Activated T-helper 9 cell treated with anti-CD3 and anti-CD28 coated beads, Interleukin-2, amount 50 U/mL, for 16 hours (primary cell): ENCODE measurements around the gene ANKS3.

Experiments used
- DNase-seq: peaks from one replicate; pipeline ENCODE4 v3.0.0-alpha.2; 2020; ENCODE audit warnings: low read depth

The ANKS3 gene

DNA sequence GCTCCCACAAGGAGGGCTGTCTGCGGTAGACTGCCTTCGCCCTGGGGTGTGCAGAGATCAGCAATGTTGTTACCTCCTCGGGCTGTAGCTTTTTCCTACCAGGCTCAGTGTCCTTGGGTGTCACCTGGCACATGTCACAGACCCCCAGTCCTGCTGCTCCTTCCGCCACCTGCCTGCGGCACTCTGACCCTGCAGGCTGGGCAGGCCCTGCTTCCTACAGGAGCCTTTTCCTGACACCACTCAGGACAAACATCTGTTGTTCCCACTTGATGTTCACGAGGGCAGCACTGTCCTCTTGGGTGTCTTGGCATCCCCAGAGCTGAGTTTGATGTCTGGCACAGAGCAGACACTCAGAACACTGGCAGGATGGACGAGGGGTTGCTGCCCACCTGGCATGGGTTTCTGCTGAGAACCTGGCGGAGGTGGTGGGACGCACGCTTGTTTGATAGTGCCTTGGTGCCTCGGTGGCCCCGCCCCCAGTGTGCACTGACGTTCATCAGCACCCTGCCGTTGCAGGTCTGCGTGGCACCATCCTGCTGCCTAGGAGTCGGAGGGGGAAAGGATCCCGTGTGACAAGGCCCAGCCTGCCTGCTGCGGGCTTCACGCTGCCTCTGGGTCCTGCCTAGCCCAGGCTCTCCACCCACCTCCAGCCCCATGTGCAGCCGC lies 67.4 kb downstream of the ANKS3 start:
- no peak for DNase-seq

GRCh38 chr16:4664538-4665418 lies 69.3 kb downstream of the ANKS3 start:
- peak; percentile 30 for DNase-seq

GRCh38 chr16:4663777-4664465 lies 70.2 kb downstream of the ANKS3 start:
- no peak for DNase-seq

DNA sequence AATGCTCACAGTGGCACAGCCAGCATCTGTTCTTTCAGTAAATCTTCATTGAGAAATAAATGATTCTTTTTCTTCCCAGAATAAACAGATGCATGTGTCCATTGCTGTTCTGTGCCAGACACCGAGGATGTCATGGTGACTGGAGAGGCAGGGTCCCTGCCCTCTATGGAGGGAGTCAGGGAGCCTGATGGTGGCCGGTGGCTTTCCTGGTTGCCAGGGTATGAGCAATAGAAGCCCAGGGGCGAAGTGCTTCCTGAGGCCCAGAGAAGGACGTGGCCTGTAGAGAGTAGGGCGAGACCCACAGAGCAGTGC lies 70.7 kb downstream of the ANKS3 start:
- DNase-seq, result no peak

GRCh38 chr16:4661661-4662060 lies 72.4 kb downstream of the ANKS3 start:
- no peak for DNase-seq

DNA sequence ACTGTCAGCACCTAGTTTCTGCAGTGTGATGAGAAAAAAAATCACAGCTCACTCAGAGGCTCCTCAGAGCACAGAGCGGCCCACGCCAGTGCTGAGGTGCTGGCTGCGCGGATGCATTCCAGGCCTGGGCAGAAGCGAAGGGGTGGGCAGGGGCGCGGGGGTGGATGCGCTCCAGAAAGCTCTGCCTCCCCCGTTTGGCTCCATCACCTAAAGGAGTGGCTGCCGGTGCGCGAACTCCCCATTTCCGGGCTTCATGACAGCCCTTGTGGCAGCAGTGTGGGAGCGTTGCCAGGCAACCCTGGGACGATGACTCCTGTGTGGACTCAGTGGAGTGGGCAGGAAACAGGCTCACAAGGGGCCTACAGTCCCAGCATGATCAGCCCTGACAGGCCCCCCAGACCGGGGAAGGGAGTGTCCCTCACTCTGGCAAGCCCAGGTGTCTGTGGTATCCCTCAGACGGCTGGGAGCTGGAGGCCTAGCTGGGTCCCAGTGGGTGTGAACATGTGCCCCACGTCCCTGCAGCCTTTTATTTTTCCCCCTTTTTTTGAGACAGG lies 73.5 kb downstream of the ANKS3 start:
- DNase-seq, result peak; percentile 72

DNA sequence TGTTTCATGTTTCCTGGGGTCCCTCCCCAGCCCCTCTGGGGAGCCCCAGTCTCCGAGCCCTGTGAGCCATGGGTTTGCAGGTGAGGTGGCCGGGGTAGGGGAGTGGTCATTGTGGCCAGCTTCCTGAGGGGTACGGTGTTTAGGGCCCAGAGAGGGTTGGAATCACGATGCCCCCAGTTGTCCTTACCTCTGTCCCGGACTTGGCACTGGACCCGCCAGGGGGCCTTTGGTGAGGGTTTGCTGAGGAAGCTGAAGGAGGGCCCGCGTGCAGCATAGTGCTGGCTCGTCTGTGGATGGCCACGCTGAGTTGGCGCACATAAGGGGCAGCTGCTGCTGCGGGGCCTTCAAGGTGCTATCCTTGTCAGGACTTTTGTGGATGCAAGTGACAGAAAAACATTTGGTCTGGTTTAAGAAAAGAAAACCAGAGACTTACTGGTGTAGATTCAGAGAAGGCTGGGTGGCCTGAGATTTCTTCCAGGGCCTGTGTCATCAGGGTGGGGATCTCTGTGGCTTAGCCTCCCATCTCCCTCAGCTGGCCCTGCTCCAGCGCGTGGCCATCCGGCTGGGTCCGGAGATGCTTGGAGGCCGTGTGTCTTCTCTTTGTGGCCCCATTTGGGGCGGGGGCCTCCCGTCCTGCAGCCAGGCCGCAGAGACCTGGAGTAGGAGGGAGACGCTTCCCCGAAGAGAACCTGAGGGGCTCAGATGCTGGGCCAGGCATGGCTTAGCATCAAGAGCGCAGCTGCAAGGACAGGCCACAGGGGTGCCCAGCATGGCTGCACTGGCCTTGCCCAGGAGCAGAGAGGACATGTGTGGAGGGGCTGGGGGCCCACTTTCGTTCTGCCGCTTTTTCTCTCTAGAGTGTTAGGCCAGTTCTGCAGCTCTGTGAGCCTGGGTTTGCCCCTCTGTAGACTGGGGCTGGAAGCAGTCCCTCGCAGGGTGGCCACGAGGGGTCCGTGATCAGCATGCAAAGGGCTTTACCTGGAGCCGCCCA lies 74.4 kb downstream of the ANKS3 start:
- no peak for DNase-seq

GRCh38 chr16:4656695-4657686 lies 77.1 kb downstream of the ANKS3 start:
- DNase-seq, result no peak

DNA sequence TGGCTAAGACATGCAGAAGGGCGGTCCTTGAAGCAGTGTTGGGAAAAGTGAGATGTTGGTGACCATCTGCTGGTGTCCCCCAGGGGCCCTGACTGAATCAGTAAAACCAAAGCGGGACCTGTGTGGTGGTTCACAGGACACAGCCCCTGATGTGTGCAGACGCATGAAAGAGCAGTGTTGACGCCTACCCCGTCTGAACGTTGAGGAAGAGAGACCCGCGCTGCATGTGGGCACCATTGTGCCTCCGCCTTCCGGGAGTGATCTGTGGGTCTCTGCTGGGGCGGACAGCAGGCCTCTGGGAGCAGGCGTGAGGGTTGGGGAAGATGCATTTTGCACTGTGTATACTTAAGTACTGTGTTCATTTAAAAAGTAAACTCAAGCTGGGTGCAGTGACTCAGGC lies 77.8 kb downstream of the ANKS3 start:
- no peak for DNase-seq

DNA sequence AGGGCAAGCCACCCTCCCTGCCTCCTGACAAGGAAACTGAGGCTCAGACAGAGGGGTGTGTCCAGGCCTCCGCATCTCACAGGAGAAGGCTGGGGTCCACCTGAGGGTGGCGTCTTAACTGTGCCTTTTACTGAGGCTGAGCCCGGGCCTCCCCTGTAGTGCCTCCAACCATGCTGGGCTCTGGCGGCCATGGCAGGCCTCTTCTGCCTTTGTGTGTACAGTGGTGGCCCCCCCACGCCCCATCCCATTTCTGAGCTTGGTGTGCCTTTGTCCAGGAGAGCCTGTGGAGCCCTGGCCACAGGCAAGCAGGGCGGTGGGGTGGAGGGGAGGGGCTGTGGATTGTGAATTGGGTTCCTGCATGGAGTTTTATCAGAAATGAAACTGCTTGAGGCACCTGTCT lies 78.3 kb downstream of the ANKS3 start:
- no peak for DNase-seq

GRCh38 chr16:4654964-4655590 lies 79.0 kb downstream of the ANKS3 start:
- DNase-seq, result no peak

DNA sequence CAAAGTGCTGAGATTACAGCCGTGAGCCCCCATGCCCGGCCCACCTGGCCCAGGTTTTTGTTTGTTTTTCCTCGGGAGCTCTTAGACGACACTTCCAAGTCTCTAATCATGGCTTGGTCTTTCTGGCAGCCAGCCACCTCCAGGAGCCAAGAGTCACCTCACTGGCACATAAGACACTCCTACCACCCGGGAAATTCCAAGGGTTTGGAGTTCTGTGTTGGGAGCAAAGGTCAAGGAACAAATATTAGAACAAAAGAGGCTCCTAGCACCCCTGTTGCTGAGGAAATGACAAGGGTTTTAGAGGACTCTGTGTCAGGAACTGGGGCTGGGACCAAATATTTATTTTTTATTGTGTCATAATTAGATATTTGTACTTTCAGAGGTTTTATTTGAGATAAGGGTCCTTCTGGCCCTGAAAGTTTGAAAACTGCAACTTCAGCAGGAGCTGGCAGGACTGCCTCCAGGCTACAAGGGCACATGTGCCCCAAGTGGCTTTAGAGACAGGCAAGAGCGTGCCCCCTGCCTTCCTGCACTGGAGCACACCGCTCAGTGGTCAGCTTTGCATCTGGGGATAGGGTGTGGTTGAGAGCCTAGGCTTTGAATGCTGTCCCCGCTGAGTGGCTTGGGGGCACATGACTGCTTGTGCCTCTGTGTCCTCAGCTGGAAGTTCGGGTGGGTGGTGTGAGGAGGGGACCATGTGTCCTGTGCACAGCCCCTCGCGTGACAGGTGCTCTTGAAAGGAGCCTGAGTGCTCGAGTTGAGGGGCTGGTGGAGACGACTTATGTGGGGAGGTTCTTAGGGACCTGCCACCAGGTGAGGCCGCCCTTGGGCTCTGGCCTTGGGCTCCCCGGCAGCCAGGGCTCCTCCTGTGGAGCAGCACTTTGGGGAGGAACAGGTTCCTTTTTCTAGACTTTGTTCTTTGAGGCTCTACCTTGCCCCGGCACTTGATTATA lies 79.8 kb downstream of the ANKS3 start:
- no peak for DNase-seq

DNA sequence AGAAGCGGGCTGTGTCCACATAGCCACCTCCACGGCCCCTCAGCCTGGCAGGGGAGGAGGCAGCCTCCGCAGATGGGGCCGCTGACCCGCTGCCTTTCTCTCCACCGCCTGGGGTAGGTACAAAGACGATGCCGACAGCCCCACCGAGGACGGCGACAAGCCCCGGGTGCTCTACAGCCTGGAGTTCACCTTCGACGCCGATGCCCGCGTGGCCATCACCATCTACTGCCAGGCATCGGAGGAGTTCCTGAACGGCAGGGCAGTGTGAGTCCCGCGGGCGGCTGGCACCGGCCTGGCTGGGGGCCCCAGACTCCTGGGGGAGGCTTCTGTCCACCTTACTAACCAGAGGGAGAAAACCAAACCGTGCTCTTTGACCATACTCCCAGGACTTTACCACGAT lies 81.5 kb downstream of the ANKS3 start:
- no peak for DNase-seq

GRCh38 chr16:4651827-4652226 lies 82.2 kb downstream of the ANKS3 start:
- no peak for DNase-seq

DNA sequence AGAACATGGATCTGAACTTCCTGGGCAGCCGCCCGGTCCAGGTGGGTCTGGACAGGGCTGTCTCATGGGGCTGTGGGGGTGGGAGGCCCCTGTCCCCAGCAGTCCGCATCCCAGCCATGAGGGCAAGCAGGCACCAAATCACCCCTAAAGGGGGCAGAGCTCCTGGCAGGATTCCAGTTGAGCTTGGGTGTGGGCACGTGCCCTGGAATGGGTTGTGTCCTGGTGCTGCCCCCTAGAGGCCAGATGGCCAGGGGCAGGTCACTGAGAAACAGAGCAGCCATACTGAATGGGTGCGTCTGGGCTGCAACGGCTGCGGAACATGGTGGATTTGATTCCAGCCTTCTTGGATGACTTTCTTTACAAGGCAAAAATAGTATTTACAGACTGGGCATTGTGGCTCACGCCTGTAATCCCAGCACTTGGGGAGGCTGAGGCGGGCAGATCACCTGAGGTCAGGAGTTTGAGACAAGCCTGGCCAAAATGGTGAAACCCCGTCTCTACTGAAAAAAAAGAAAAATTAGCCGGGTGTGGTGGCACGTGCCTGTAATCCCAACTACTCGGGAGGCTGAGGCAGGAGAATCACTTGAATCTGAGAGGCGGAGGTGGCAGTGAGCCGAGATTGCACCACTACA lies 83.5 kb downstream of the ANKS3 start:
- peak; percentile 60 for DNase-seq

GRCh38 chr16:4649744-4650442 lies 84.2 kb downstream of the ANKS3 start:
- DNase-seq, result no peak

- no peak for DNase-seq
Measured at GRCh38 chr16:4648917-4649316, 85.2 kb downstream of the ANKS3 start.

GRCh38 chr16:4647644-4647980 lies 86.5 kb downstream of the ANKS3 start:
- no peak for DNase-seq
